ENCODE measurements around the gene WDFY2.
"Not testable (repeated sequence)": the region's sequence is repeated elsewhere in the genome, so short reads cannot be mapped to it uniquely, and the experiment has no call there.

Gene WDFY2

DNA sequence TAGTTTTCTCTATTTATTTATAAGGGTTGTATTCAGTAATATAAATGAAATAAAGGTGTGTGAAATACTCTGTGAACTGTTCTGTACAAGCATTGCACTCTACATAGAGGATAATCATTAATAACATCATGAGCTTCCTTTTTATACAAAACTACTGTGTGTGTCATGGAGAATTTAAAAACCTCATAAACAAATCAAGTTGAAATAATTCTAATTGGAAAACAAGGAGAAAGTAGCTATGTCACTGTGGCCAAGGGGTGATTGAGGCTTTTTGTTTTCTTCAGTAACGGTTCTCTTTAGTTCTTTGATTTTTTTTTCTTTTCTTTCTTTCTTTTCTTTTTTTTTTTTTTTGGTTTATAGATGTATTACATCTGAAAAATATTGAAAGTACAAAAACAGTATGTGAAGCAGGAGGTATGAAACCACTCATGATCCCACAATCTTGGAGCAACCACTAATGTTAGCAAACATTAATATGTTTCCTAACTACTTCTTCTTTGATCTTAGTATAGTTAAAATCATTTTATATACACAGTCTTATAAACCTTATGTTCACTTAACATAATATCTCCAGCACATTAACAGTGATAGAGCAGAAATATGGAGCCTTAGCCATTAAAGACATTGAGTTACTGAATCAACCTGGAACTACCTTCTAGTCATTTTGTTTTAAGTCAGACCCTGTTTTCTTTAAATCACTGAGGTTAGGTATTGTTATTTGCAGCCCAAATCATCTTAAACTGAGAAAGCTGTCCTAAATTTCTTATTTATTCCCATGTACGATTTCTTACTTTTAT lies 45.4 kb downstream of the WDFY2 start:
- in situ Hi-C loops (cut with MboI; ENCODE audit: low sequenced_read_pairs), result no loop called here

DNA sequence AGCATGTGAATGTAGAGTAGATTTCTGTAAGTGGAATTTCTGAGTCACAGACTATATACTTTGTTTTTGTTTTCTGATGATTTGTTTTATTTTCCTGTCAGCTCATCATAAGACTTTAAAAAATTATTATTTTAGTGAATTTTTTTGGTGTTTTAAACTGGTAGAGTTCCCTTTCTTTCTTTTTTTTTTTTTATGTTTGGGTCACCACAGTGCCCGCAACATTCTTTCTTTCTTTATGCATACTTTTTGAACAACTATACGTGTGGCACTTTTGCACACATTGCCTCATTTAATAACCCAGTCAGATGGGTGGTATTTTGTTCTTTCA lies 46.0 kb downstream of the WDFY2 start:
- in situ Hi-C loops (cut with MboI; ENCODE audit: low sequenced_read_pairs), result no loop called here

DNA sequence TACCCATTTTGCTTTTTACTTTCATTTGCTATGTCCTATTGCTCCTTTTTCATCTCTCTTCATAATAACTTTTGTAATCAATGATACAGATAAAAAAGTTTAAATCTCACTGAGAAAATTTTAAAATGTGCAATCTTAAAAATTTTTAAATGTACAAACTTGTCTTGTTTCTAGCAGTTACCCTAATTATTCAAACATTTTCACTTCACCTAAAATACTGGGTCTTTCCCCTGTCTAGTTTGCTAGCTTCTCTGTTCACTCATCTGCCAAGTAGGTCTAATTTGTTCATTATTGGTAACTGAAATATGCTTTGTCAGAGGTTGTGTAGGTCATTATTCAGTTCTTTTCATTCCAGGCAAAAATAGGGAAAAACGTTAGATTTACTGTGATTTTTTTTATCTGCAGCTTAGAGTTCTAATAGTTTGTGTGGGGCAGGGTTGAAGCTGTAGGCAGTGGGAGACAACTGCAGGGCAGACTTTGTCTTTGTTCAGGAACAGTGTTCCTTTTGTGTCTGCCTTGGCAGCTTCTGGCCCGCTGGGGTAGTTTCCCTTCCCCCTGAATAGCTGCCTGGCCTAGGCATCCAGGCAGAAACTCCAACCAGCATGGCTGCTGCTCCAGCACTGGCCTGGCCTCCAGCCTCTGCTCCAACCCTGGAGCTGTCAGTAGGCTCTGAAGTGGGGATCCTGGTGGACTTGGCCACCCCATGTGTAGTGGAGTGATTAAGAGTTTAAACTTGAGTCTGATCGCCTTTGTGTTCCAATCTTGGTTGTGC lies 48.5 kb downstream of the WDFY2 start:
- in situ Hi-C loops (cut with MboI; ENCODE audit: low sequenced_read_pairs), result no loop called here

DNA sequence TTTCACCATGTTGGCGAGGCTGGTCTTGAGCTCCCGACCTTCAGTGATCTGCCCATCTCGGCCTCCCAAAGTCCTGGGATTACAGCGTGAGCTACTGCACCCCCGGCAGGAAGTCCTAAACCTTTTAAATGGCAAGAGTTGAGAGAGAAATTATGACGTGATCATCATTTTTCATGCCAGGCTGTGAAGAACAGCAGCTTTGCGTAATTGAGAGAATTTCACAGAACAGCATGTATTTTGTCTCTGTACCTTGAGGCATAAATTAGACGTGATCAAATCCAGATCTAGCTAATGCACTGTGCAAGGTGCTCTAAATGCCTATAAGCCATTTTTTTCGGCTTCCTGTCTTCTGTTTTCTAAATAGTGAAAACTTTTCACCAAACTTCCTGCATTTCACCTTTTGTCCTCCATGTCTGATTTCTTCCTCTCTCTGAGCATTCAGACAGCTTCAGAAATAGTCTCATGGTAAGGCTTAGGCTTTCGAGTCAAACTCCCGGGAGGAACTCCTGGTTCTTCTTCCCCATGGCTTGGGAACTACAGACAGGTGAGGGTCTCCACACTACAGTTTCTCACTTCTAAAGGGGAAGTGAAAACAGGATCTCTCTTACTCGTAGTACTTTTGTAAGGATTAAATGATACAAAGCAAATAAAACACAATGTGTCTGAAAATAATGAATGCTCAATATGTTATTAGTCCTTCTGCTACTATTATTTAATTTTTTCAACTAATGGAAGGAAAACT lies 51.0 kb downstream of the WDFY2 start:
- in situ Hi-C loops (cut with MboI; ENCODE audit: low sequenced_read_pairs), result no loop called here

DNA sequence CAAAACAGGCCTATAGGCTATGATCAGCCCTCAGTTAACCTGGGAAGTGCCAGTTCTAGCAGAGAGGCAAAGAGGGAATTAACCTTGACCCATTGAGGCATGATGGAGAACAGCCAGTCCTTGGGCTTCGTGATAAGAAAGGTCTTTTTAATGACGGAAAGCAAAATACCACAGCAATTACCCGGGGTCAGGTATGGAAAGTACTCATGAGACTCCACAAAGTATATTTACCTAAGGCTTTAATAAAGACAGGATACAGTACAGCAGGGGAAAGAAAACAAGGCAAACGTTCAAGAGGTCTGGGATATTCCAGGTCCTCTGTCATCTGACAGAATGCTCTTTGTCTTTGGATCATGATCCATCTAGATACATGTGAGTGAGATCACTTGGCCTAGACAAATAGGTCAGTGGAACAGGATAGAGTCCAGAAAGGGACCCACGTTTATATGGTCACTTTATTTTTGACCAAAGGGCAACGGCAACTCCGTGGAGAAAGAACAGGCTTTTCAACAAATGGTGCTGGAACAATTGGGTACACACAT lies 52.2 kb downstream of the WDFY2 start:
- in situ Hi-C loops (cut with MboI; ENCODE audit: low sequenced_read_pairs), result no loop called here

DNA sequence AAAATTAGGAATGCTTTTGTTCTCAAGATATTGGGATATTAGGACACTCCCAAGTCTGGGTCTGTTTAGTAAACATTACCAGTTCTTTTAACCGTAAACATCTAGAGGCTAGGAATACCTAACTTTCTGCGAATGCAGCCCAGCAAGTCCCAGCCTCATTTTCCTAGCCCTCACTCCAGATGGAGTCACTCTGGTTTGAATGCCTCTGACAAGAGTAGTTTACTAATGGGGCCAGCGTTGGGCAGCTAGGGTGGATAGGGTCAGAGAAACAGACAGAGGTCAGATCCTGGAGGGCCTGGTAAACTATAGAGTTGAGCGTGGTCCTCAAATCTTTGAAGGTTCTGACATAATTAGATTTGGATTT lies 53.6 kb downstream of the WDFY2 start:
- in situ Hi-C loops (cut with MboI; ENCODE audit: low sequenced_read_pairs), result no loop called here

DNA sequence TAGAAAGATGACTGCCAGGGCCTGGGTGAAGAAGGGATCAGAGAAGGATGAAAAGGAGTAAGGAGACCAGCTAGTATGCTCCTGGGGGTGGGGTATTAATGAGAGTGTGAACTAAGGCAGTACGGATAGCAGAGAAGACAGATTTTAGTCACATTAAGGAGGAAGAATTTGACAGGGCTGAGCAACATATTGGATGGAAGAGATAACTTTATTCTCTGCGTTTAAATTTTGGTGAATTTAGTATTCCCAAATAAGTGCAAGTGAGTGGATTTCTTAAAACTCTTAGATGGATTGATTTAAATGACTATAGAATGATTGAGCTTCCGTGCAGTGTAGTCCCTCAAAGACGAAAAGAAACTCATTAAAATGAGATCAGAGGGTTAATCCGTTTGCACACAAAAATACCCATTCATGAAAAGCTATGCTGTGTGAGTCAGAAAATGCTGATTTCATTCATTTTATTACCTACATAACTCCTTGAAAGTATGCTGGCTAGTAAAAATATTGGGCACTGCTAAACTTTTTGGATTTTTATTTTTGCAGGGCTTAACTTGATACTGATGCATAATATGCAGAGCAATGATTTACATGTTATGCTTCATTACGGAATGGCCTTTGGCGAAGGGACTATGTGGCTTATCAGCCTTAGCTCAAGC lies 54.1 kb downstream of the WDFY2 start:
- in situ Hi-C loops (cut with MboI; ENCODE audit: low sequenced_read_pairs), result no loop called here

DNA sequence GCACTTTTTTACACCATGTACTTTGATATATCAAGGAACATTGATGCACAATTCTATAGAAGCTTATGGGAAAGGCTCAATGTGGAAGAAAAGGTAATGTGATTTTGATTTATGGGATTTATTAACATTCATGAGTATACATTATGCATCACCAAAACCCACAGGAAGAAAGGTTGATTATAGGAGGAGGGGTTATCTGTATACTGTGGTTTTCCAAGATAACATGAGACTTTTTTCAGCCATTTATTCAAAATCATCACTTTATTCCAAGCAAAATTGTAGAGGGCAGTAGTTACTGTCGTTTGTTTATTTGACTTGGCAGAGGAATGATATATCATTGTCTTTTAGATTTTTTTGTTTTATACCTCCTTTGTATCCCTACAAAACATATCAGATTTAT lies 54.9 kb downstream of the WDFY2 start:
- in situ Hi-C loops (cut with MboI; ENCODE audit: low sequenced_read_pairs), result no loop called here

DNA sequence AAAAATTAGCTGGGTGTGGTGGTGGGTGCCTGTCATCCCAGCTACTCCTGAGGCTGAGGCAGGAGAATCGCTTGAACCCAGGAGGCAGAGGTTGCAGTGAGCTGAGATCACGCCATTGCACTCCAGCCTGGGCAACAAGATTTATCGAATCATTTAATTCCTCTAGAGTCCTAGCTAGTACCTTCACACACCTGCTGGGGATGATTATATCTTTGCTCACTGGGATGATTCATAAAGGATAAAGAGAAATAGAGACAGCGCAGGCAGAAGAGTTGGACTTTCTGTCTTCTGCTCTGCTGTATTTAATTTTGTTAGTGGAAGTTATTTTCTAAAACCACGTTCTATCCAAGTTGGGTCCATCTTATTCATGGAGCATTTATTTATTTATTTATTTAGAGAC lies 56.4 kb downstream of the WDFY2 start:
- in situ Hi-C loops (cut with MboI; ENCODE audit: low sequenced_read_pairs), result not testable (repeated sequence)

DNA sequence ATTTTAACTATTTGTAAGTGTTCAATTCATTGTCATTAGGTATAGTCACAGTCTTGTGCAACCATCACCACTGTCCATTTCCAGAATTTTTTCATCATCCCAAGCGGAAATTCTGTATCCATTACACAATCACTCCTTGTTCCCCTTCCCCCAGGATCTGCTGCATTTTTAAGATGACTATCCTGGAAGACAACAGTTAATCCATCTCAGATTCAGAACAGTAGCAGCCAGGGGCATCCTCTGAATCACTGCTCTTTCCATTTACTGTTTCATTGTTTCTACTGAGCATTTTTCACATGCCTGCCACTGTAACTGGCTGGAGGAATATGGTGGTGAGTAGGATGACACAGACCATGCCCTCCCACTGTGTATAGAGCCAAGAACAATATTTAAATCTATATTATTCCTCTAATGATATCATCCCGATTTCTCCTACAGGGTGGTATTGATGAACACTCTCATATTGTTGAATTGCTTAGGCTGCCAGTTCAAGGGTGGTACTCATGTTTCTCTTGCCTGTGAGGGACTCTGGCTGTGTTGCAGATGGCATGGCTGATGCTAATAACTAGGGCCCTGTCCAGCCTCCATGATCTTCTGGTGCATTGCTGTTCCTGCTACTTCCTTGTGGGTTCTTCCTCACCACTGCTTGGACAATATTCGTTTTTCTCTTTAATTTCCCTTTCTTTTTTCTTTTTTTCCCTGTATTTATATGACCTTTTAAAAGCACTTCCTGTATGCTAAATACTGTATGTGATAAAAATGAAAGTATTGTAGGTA lies 59.0 kb downstream of the WDFY2 start:
- in situ Hi-C loops (cut with MboI; ENCODE audit: low sequenced_read_pairs), result no loop called here

DNA sequence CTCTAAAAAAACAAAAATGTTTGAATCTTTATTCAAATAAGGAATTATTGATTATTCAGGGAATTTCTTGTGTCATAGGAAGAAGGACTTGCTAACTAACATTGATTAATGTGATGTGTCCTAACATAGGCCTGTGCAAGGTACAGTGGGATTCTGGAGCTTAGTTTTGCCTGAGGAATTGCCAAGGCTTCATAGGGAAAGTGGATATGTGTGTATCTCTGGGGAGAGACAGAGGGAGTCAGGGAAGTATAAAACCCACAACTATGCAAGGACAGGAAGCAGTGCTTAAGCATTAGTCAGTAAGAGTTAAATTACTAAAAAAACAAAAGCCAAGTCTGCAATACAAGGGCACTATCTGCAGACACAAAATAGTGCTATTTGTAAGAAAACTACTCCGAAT lies 59.6 kb downstream of the WDFY2 start:
- in situ Hi-C loops (cut with MboI; ENCODE audit: low sequenced_read_pairs), result no loop called here

DNA sequence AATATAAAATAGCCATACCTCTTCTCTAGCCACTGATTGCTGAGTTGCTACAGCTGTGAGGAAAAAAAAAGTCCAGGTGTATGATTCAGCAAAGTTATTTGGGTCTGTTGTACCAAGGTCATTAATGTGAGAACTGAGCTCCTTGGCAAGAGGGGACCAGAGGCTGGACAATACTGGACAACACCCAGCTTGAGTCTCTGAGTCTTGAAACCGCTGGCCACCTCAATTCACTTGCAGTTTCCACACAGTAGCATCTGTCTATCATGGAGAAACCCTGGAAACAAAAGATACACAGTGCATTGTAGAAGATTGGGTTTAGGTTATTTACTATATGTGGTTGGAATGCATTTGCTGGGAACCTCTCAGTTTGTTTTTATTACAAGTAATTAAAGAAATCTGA lies 60.4 kb downstream of the WDFY2 start:
- in situ Hi-C loops (cut with MboI; ENCODE audit: low sequenced_read_pairs), result no loop called here

DNA sequence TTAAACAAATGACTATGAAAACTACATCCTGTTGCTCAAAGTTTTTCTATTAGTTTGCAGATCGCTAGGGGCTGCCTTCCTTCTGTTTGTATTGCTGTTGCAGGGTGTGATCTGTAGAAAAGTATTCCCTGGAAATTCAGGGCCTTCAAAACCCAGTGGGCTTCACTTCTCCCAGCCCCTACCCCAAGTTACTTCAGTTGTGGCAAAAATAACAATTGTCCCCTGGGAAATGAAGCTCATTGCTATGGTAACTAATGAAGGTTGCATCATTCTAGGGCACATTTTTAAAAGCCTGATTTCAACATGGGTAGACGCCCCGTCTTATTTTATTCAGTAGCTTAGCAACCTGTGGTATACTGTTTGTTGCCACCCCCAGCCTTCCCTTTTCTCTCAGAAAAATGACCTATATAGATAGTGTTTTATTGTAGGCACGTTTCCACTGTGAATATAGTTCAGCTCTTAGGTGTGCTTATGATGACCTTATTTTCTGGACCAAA lies 60.9 kb downstream of the WDFY2 start:
- in situ Hi-C loops (cut with MboI; ENCODE audit: low sequenced_read_pairs), result no loop called here

DNA sequence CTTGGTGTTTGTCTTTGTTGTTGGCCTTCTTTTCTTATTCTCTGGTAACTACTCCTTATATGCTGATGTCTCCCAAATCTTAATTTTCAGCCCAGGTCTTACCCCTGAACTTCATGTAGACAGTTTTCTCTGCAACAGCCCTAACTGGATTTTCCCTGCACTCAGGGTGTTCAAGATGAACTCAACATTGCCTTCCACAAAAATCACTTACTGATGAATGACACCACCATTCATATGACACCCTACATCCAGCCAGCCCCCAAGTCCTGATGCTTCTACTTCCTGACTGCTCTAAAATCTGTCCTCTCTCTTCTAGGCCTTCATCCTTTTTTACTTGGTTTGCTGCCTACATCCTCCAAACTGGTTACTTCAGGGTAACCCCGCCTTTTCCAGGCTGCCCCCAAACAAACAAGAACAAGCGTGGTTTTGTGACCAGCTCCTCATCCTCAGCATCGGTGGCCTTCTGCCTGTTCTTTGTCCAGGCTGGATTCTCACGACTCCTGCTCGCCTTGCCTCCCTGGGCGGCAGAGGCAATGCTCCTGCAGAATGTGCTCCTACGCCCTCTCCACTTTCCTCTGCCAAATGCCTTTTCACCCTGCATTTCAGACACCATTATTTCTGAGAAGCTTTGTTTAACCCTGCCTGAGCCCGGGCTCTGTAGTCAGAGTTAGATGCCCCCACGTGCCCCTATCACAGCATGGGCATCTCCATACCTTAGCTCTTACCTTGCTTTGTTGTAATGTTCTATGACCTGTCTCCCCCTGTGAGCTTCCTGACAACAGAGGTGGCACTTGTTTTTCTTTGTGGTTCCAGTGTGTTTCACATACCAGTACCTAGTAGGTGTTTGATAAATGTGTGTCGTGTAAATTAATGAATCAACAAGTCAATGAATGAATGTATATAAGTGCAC lies 61.8 kb downstream of the WDFY2 start:
- in situ Hi-C loops (cut with MboI; ENCODE audit: low sequenced_read_pairs), result no loop called here

DNA sequence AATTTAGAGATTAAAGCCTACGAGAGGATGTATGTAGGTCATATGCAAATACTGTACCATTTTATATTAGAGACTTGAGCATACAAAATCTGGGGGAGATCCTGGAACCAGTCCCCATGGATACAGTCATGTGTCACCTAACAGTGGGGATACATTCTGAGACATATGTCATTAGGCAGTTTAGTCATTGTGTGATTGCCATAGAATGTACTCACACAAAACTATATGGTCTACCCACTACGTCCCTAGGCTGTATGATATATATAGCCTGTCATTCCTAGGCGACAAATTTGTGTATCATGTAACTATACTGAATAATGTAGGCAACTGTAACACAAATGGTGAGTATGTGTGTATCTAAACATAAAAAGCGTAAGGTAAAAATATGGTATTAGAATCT lies 62.8 kb downstream of the WDFY2 start:
- in situ Hi-C loops (cut with MboI; ENCODE audit: low sequenced_read_pairs), result no loop called here

DNA sequence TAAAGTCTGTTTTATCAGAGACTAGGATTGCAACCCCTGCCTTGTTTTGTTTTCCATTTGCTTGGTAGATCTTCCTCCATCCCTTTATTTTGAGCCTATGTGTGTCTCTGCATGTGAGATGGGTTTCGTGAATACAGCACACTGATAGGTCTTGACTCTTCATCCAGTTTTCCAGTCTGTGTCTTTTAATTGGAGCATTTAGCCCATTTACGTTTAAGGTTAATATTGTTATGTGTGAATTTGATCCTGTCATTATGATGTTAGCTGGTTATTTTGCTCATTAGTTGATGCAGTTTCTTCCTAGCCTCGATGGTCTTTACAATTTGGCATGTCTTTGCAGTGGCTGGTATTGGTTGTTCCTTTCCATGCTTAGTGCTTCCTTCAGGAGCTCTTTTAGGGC lies 67.9 kb downstream of the WDFY2 start:
- in situ Hi-C loops (cut with MboI; ENCODE audit: low sequenced_read_pairs), result not testable (repeated sequence)

DNA sequence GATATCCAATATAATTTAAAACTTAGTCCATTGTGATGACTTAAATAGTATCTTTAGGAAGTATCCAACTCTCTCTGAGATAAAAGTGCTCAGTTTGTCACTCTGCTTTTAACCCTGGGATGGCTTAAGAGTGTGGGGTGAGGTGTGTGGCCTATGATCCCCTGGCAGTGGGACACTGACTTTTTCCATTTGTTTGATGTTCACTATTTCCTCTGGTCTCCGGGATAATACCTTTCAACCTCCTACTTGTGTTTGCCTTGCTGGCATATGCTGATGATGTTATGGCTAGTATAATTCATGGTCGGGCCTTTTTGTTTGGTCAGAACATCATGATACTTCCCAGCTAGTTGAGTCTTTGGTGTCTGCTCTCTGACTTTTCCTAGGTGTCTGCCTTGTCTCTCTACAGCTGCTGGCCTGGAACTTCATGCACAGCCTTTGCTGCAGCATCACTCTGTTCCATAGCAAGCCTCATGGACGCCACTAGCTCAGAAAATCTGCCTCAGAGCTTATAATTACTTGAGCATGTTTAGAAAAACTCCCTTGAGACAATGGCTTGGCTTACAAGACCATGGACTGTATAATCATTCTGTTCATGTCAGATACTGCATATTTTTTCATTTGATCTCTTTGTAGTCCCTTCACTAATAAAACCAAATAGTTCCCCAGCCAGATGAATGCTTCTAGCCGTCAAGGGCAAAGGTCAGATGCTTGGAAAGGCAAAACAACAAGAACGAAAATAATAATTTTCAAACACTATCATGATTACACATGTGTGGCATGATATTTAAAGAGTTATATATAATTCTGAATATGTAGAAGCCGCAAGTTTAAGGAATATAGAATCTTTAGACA lies 75.2 kb downstream of the WDFY2 start:
- in situ Hi-C loops (cut with MboI; ENCODE audit: low sequenced_read_pairs), result no loop called here

DNA sequence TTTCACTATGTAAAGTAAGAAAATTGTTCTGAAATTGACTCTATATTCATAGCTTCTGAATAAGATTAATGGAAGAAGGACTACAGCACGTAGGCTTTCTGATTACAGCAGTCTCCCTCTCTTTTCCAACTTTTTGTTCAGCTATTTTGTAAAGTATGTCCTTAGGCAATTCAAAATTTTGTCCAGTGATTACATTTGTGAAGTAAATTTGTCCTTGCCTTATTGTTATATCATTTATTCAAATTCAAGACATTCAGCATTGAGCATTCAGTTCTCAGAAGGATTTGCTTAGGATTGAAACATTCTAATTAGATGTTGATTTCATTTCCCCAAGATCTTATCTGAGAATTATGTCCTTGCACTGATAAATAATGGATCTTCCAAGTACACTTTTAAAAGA lies 76.6 kb downstream of the WDFY2 start:
- in situ Hi-C loops (cut with MboI; ENCODE audit: low sequenced_read_pairs), result no loop called here

All from HL-60/S4 treated with phorbol 12-myristate 13-acetate at 8.2 ng/mL for 4 days and 3 days (cell line).